GM12872 (cell line): ENCODE data around the gene HSPG2.

Experiments
- CTCF ChIP-seq: IDR thresholded peaks from 3 replicates; pipeline ENCODE4 v1.5.1; 2011; ENCODE audit warnings: low read depth, mild to moderate bottlenecking, low read length, moderate library complexity; ENCODE audit not compliant: insufficient read depth

Gene HSPG2

GRCh38 chr1:21942464-21942863, 5.4 kb upstream of the HSPG2 start:
- no peak for TF ChIP-seq CTCF

GRCh38 chr1:21941370-21941769, 4.3 kb upstream of the HSPG2 start:
- TF ChIP-seq CTCF: no peak

- no peak for TF ChIP-seq CTCF
Observed at GRCh38 chr1:21940492-21940891, 3.4 kb upstream of the HSPG2 start.

GRCh38 chr1:21939650-21940374, 2.7 kb upstream of the HSPG2 start:
- TF ChIP-seq CTCF: no peak

- no peak for TF ChIP-seq CTCF
Observed at GRCh38 chr1:21938732-21939538, 1.8 kb upstream of the HSPG2 start.

- no peak for TF ChIP-seq CTCF
Observed at GRCh38 chr1:21937372-21938121, 437 bp upstream of the HSPG2 start.
